ENCODE measurements around the gene RUNDC3A. TPM values are rescaled to one million over a fixed set of nuclear protein-coding genes. Genes with fewer than 3 reads are reported as not detected.

Gene RUNDC3A
- total RNA-seq, 4 donors from 2014 or later = 0.84 TPM; not detected in 3

GRCh38 chr17:44312396-44313104 is 4.1 kb downstream of the RUNDC3A start:
- TF ChIP-seq, protein P1, sequence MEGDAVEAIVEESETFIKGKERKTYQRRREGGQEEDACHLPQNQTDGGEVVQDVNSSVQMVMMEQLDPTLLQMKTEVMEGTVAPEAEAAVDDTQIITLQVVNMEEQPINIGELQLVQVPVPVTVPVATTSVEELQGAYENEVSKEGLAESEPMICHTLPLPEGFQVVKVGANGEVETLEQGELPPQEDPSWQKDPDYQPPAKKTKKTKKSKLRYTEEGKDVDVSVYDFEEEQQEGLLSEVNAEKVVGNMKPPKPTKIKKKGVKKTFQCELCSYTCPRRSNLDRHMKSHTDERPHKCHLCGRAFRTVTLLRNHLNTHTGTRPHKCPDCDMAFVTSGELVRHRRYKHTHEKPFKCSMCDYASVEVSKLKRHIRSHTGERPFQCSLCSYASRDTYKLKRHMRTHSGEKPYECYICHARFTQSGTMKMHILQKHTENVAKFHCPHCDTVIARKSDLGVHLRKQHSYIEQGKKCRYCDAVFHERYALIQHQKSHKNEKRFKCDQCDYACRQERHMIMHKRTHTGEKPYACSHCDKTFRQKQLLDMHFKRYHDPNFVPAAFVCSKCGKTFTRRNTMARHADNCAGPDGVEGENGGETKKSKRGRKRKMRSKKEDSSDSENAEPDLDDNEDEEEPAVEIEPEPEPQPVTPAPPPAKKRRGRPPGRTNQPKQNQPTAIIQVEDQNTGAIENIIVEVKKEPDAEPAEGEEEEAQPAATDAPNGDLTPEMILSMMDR (IDR thresholded peaks at IDR 0.05) = no peak
- ATAC-seq (ENCODE audit: low FRiP score) (no peak), DNase-seq (ENCODE audit: low spot score) (no peak)

GRCh38 chr17:44314031-44314430 is 5.6 kb downstream of the RUNDC3A start:
- TF ChIP-seq, protein P1 (IDR thresholded peaks at IDR 0.05) = no peak

DNA sequence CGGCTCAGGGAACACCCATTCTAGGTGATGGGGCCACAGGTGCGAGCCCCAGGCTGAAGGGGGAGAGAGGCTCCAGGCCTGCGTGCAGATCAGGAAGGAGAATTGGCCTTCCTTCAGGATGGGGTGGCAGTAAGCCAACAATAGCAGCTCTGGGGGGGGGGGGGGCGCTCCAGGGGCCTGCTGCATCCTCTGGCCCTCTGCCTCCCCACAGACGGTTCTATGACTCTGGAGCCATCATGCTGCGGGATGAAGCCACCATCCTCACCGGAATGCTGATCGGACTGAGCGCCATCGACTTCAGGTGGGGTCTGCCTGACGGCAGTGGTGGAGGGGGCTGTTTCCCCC is 6.1 kb downstream of the RUNDC3A start:
- DNase-seq (ENCODE audit: low spot score) (no peak), ATAC-seq (ENCODE audit: low FRiP score) (no peak)
- TF ChIP-seq, protein P1 (IDR thresholded peaks at IDR 0.05) = no peak

More at GRCh38 chr17:44314031-44314430, 5.6 kb downstream of the RUNDC3A start:
- ATAC-seq (ENCODE audit: low FRiP score) (no peak), DNase-seq (ENCODE audit: low spot score) (no peak)

- DNase-seq (ENCODE audit: low spot score) (no peak), ATAC-seq (ENCODE audit: low FRiP score) (no peak)
- TF ChIP-seq, protein P1 (IDR thresholded peaks at IDR 0.05) = no peak
Measured at GRCh38 chr17:44314869-44315661, 6.7 kb downstream of the RUNDC3A start.

GRCh38 chr17:44315760-44316731 is 7.6 kb downstream of the RUNDC3A start:
- DNase-seq (ENCODE audit: low spot score) = no peak
- no peak for ATAC-seq (ENCODE audit: low FRiP score)
- TF ChIP-seq, protein P1 (IDR thresholded peaks at IDR 0.05) = no peak

- ATAC-seq (ENCODE audit: low FRiP score) = no peak
- TF ChIP-seq, protein P1 (IDR thresholded peaks at IDR 0.05) = no peak
- no peak for DNase-seq (ENCODE audit: low spot score)
Measured at GRCh38 chr17:44317545-44317944, 9.1 kb downstream of the RUNDC3A start.
